ENCODE data around the gene OSER1. TPM values are rescaled to one million over a fixed set of nuclear protein-coding genes. Genes with fewer than 3 reads are reported as not detected.

The OSER1 gene
- polyA plus RNA-seq, 1 donor (not counting 4 experiments of a cell fraction or from before 2014, with no cell fraction given): 41.5 TPM

GRCh38 chr20:44157061-44157460 is 53.5 kb downstream of the OSER1 start:
- dilution Hi-C loops (cut with MboI; ENCODE audit: extremely low pct_ligation_motif_present, low sequenced_read_pairs): no loop called here
- Histone ChIP-seq H3K36me3 (ENCODE audit: control insufficient read depth in 2 of 2, extremely low read depth in 1 of 2, insufficient read depth in 2 of 2, low read length in 2 of 2) (no peaks in the 10 kb centered on the region), H3K9me1 (ENCODE audit: control insufficient read depth, extremely low read depth, insufficient read depth, low read length) (peaks cover 4% of the 10 kb centered on the region), H3K9me3 (ENCODE audit: control insufficient read depth, low read depth, low read length) (no peaks in the 10 kb centered on the region), H3K4me2 (ENCODE audit: control insufficient read depth, extremely low read depth, insufficient read depth, low read depth, low read length) (no peak overlapping the region), H3K27me3 (ENCODE audit: control insufficient read depth, extremely low read depth, insufficient read depth, low read length) (no peaks in the 10 kb centered on the region), H2AFZ (ENCODE audit: control insufficient read depth, low read length) (no peak overlapping the region), H3K27ac (ENCODE audit: control insufficient read depth, insufficient read depth, low read length) (no peak overlapping the region), H3K4me3 (ENCODE audit: control insufficient read depth in 2 of 3, extremely low read depth in 1 of 3, insufficient read depth in 2 of 3, low read depth in 1 of 3, low read length in 3 of 3) (no peak overlapping the region), H4K20me1 (ENCODE audit: control insufficient read depth, extremely low read depth, insufficient read depth, low read length) (no peaks in the 10 kb centered on the region), H3K79me2 (ENCODE audit: control insufficient read depth, insufficient read depth, low read length) (no peaks in the 10 kb centered on the region), H3K9ac (ENCODE audit: control insufficient read depth, extremely low read depth, insufficient read depth, low read length) (no peak overlapping the region), H3K4me1 (ENCODE audit: control insufficient read depth, extremely low read depth, insufficient read depth, low read length) (peaks cover 30% of the 10 kb centered on the region)
- DNase-seq (ENCODE audit: low read depth, low spot score) (no peak), FAIRE-seq (no peak)
- TF ChIP-seq EZH2 (IDR thresholded peaks at IDR 0.05; ENCODE audit: low read length) (no peak), CTCF (optimal IDR thresholded peaks at IDR 0.05 in 1 of 3, IDR thresholded peaks at IDR 0.05 in 1 of 3, conservative IDR thresholded peaks at IDR 0.05 in 1 of 3; ENCODE audit: extremely low read depth in 1 of 3, insufficient read depth in 2 of 3, low read length in 3 of 3) (no peak)

GRCh38 chr20:44154521-44155001 is 56.0 kb downstream of the OSER1 start:
- no peaks in the 10 kb centered on the region for H3K9me3 ChIP-seq (ENCODE audit: control insufficient read depth, low read depth, low read length)
- H3K4me1 ChIP-seq (ENCODE audit: control insufficient read depth, extremely low read depth, insufficient read depth, low read length): peaks cover 42% of the 10 kb centered on the region
- H4K20me1 ChIP-seq (ENCODE audit: control insufficient read depth, extremely low read depth, insufficient read depth, low read length): no peaks in the 10 kb centered on the region
- peak overlapping the region; percentile 2 for H3K9ac ChIP-seq (ENCODE audit: control insufficient read depth, extremely low read depth, insufficient read depth, low read length)
- no peak for DNase-seq (ENCODE audit: low read depth, low spot score)
- peak; percentile 44 for FAIRE-seq
- H3K36me3 ChIP-seq (ENCODE audit: control insufficient read depth in 2 of 2, extremely low read depth in 1 of 2, insufficient read depth in 2 of 2, low read length in 2 of 2): no peaks in the 10 kb centered on the region
- peak overlapping the region; percentile 47 for H3K4me2 ChIP-seq (ENCODE audit: control insufficient read depth, extremely low read depth, insufficient read depth, low read depth, low read length)
- no peaks in the 10 kb centered on the region for H3K79me2 ChIP-seq (ENCODE audit: control insufficient read depth, insufficient read depth, low read length)
- H3K9me1 ChIP-seq (ENCODE audit: control insufficient read depth, extremely low read depth, insufficient read depth, low read length): peaks cover 4% of the 10 kb centered on the region
- H3K27me3 ChIP-seq (ENCODE audit: control insufficient read depth, extremely low read depth, insufficient read depth, low read length): no peaks in the 10 kb centered on the region
- TF ChIP-seq EZH2 (IDR thresholded peaks at IDR 0.05; ENCODE audit: low read length) (no peak), CTCF (optimal IDR thresholded peaks at IDR 0.05 in 1 of 3, IDR thresholded peaks at IDR 0.05 in 1 of 3, conservative IDR thresholded peaks at IDR 0.05 in 1 of 3; ENCODE audit: extremely low read depth in 1 of 3, insufficient read depth in 2 of 3, low read length in 3 of 3) (peak in 1 of 3 experiments; percentile 18)
- H3K4me3 ChIP-seq (ENCODE audit: control insufficient read depth in 2 of 3, extremely low read depth in 1 of 3, insufficient read depth in 2 of 3, low read depth in 1 of 3, low read length in 3 of 3): no peak overlapping the region
- dilution Hi-C loops (cut with MboI; ENCODE audit: extremely low pct_ligation_motif_present, low sequenced_read_pairs): no loop called here
- H2AFZ ChIP-seq (ENCODE audit: control insufficient read depth, low read length): peak overlapping the region; percentile 18
- peak overlapping the region; percentile 70 for H3K27ac ChIP-seq (ENCODE audit: control insufficient read depth, insufficient read depth, low read length)
